GM12878 (cell line): ENCODE measurements around the gene ANAPC7. TPM values are rescaled to one million over a fixed set of nuclear protein-coding genes. Genes with fewer than 3 reads are reported as not detected.

ENCODE experiments used
- ATAC-seq: fragments of 200-7000 bp; cut with Tn5 transposase; 3 replicates; pipeline ENCODE4 v1.9.1; 2020; ENCODE audit warnings: mild to moderate bottlenecking, moderate library complexity
- BruUV-seq: library from RNA; stranded (reverse); fragments of 400-500 nt; replicated peaks from 2 replicates; lab custom pipeline; 2021; lab: Mats Ljungman, UMichigan
- CTCF ChIA-PET: fragments of 300-600 bp; sonication (Branson Sonifier 250); formaldehyde crosslinking; extraction: SDS; loops from one replicate; lab custom pipeline; 2021; ENCODE audit warnings: inconsistent platforms; lab: Yijun Ruan, JAX
- POLR2A ChIA-PET: fragments of 350-600 bp; formaldehyde crosslinking; extraction: SDS; loops from one replicate; lab custom pipeline; 2021; ENCODE audit warnings: inconsistent platforms; lab: Charles Lee
- RAD21 ChIA-PET: fragments of 300-600 bp; sonication (Branson Sonifier 250); formaldehyde crosslinking; loops from one replicate; lab custom pipeline; 2023; ENCODE audit warnings: antibody characterized with exemption; ENCODE audit not compliant: unreplicated experiment; lab: Charles Lee
- SMC1A ChIA-PET: fragments of 300-600 bp; sonication (Branson Sonifier 250); formaldehyde crosslinking; loops from one replicate; lab custom pipeline; 2023; ENCODE audit not compliant: unreplicated experiment, uncharacterized antibody; lab: Charles Lee
- DNase-seq: peaks from one replicate; pipeline ENCODE4 v3.0.0-alpha.2; 2011; ENCODE audit warnings: low read depth, low spot score
- FAIRE-seq: peaks from 3 replicates; lab custom pipeline; 2011; peaks lifted over from hg19 to GRCh38; lab: Jason Lieb, UNC
- H2AFZ ChIP-seq: 2 replicates; pipeline ENCODE4 v1.6.0; 2011; ENCODE audit warnings: low read depth, low read length, control low read depth; ENCODE audit not compliant: control insufficient read depth
- H3K27ac ChIP-seq: 2 replicates; pipeline ENCODE4 v1.5.1; 2011; ENCODE audit warnings: control low read depth; ENCODE audit not compliant: control insufficient read depth, insufficient read depth
- H3K27me3 ChIP-seq, 2 experiments: replicated peaks in 1 of 2; 2 replicates each; pipeline versions ENCODE4 v1.6.0 to v1.6.1; 2011; ENCODE audit warnings: low read length in 1 of 2; ENCODE audit not compliant: control insufficient read depth in 2 of 2, insufficient read depth in 2 of 2
- H3K36me3 ChIP-seq, 2 experiments: 2 replicates each; pipeline ENCODE4 v1.5.1; 2011; ENCODE audit warnings: low read length in 1 of 2; ENCODE audit not compliant: control insufficient read depth in 2 of 2, insufficient read depth in 2 of 2
- H3K4me1 ChIP-seq: 2 replicates; pipeline ENCODE4 v1.6.1; 2011; ENCODE audit warnings: mild to moderate bottlenecking, low read length, moderate library complexity, mixed read lengths; ENCODE audit not compliant: control insufficient read depth, insufficient read depth
- H3K4me2 ChIP-seq: 2 replicates; pipeline ENCODE4 v1.6.0; 2011; ENCODE audit warnings: control low read depth; ENCODE audit not compliant: control insufficient read depth, insufficient read depth
- H3K4me3 ChIP-seq: fragments of 200-600 bp; sonication (generic); 2 replicates; pipeline ENCODE4 v1.5.1; 2016
- H3K79me2 ChIP-seq: 2 replicates; pipeline ENCODE4 v1.6.0; 2011; ENCODE audit warnings: low read length; ENCODE audit not compliant: control insufficient read depth, insufficient read depth
- H3K9ac ChIP-seq: 2 replicates; pipeline ENCODE4 v1.8.0; 2011; ENCODE audit warnings: low read length, control low read depth, mixed read lengths; ENCODE audit not compliant: control insufficient read depth, insufficient read depth
- H3K9me3 ChIP-seq: replicated peaks from 3 replicates; pipeline ENCODE4 v1.5.1; 2011; ENCODE audit warnings: mild to moderate bottlenecking, low read length; ENCODE audit not compliant: control insufficient read depth, insufficient read depth
- H4K20me1 ChIP-seq: 2 replicates; pipeline ENCODE4 v1.6.0; 2011; ENCODE audit not compliant: control insufficient read depth, insufficient read depth
- CREM ChIP-seq: IDR thresholded peaks from 2 replicates; pipeline ENCODE4 v1.6.1; 2014; ENCODE audit warnings: antibody characterized with exemption, low read depth
- EED ChIP-seq: sonication (generic); IDR thresholded peaks from 2 replicates; pipeline ENCODE4 v1.6.1; 2016; ENCODE audit warnings: antibody characterized with exemption, low read depth
- KDM1A ChIP-seq: fragments of 200-600 bp; sonication (generic); IDR thresholded peaks from 2 replicates; pipeline ENCODE4 v1.6.1; 2016; ENCODE audit warnings: borderline replicate concordance
- KLF5 ChIP-seq: fragments of 450-650 bp; IDR thresholded peaks from 2 replicates; pipeline ENCODE4 v1.6.1; 2014; ENCODE audit warnings: mild to moderate bottlenecking; ENCODE audit not compliant: partially characterized antibody
- NBN ChIP-seq: fragments of 450-650 bp; IDR thresholded peaks from 2 replicates; pipeline ENCODE4 v1.6.1; 2016
- NR2F1 ChIP-seq: fragments of 450-650 bp; conservative IDR thresholded peaks from 2 replicates; pipeline ENCODE4 v1.6.1; 2017; ENCODE audit warnings: mild to moderate bottlenecking
- RAD21 ChIP-seq: IDR thresholded peaks from 2 replicates; pipeline ENCODE4 v1.6.1; 2011; ENCODE audit warnings: mild to moderate bottlenecking, low read depth, low read length, moderate library complexity; ENCODE audit not compliant: insufficient read depth
- RFX5 ChIP-seq: IDR thresholded peaks from 2 replicates; pipeline ENCODE4 v1.6.1; 2011; ENCODE audit warnings: low read depth, low read length, improper control_type of control experiment
- ZNF217 ChIP-seq: fragments of 450-650 bp; IDR thresholded peaks from 2 replicates; pipeline ENCODE4 v1.6.1; 2017; ENCODE audit warnings: antibody characterized with exemption, mild to moderate bottlenecking
- ZNF274 ChIP-seq: IDR thresholded peaks from one replicate; pipeline ENCODE4 v1.8.0; 2011; ENCODE audit not compliant: insufficient read length, insufficient read depth
- WGBS: methylation state at CpG from one replicate; pipeline ENCODE4 v1.1.6; 2016; ENCODE audit warnings: low lambda C conversion rate; ENCODE audit not compliant: insufficient replicate concordance, insufficient coverage; ENCODE audit errors: missing lambda C conversion rate; 5-methylcytosine and 5-hydroxymethylcytosine counted together
- in situ Hi-C: fragments of 300-500 bp; cut with MboI; formaldehyde crosslinking; loops from 9 replicates; pipeline ENCODE4 v1.14.3; 2018; ENCODE audit warnings: mixed read lengths
- intact Hi-C: fragments of 100-400 bp; cut with micrococcal nuclease; formaldehyde crosslinking; loops from one replicate; pipeline ENCODE4 v1.14.2; 2022; ENCODE audit not compliant: unreplicated experiment
- polyA plus RNA-seq, 11 experiments: library from polyadenylated mRNA; depleted of rRNA in 4 of 11; unstranded in 6 of 11; stranded (reverse) in 5 of 11; fragments of >200 nt; fragmentation: Nextera tagmentation in 4 of 11; fragmentation: Illumina TruSeq in 1 of 11; extraction: Ambion mirVana in 4 of 11; extraction: Trizol in 1 of 11; gene quantifications; 1 replicate in 1 of 11; 2 replicates in 10 of 11; pipeline versions ENCODE4 v1.2.1 to v1.2.3, GENCODE V29; 2011 to 2016; ENCODE audit warnings: inconsistent platforms in 2 of 11, missing spikeins in 2 of 11, low read depth in 1 of 11
- total RNA-seq, 4 experiments: library from RNA; depleted of rRNA in 3 of 4; stranded (reverse); fragments of >200 nt in 3 of 4; fragmentation: Illumina TruSeq in 1 of 4; extraction: Trizol in 1 of 4; gene quantifications; 2 replicates each; pipeline versions ENCODE4 v1.2.1 to v1.2.3, GENCODE V29; 2013 to 2021
- TF ChIP-seq, protein P1 (sequence below): fragments of 450-650 bp; IDR thresholded peaks from 2 replicates; pipeline ENCODE4 v1.6.1; 2016; ENCODE audit warnings: mild to moderate bottlenecking
- TF ChIP-seq, protein P2 (sequence below): fragments of 450-650 bp; IDR thresholded peaks from 2 replicates; pipeline ENCODE4 v1.6.1; 2014; ENCODE audit warnings: mild to moderate bottlenecking
- TF ChIP-seq, protein P3 (sequence below): fragments of 450-650 bp; formaldehyde crosslinking; IDR thresholded peaks from 2 replicates; pipeline ENCODE4 v1.5.0; 2022; ENCODE audit warnings: mild to moderate bottlenecking, missing genetic modification characterization

The ANAPC7 gene
- total and polyA plus RNA-seq, 10 of the 15 experiments (the other 5 are each of a cell fraction or from before 2014, with no cell fraction given) = 24.5 to 77.9 (median 58.6) TPM

DNA sequence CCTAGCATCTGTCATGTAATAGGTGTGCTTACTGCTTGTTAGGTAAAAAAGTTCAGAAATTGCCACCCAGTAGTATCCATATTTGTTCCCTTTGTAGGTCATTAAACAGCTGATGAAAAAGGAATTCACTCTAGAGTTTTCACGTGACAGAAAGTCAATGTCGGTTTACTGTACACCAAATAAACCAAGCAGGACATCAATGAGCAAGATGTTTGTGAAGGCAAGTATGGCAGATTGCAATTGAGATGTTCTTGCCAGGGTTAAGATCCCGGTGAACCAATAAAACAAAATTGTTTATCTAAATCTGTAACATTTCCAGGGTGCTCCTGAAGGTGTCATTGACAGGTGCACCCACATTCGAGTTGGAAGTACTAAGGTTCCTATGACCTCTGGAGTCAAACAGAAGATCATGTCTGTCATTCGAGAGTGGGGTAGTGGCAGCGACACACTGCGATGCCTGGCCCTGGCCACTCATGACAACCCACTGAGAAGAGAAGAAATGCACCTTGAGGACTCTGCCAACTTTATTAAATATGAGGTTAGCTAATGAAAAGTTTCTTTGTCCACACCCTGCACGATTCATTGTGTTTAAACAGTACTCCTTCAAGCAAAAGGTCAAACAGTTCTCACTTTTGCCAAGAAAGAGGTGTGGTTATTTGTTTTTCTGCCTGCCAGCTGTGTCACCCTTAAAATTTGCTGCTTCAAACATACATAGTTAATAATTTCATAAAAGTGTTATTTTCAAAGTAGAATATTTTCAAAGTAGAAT lies 64.1 kb downstream of the ANAPC7 start:
- H3K4me1 ChIP-seq = 0 out of 2 replicates have a peak, but pooled peaks cover 4% of the 10 kb centered on the region
- no peaks in the 10 kb centered on the region for H3K27me3 ChIP-seq
- in situ Hi-C loops = no loop called here
- FAIRE-seq (no peak), DNase-seq (no peak), ATAC-seq (no peak)
- H4K20me1 ChIP-seq = no peaks in the 10 kb centered on the region
- no peak overlapping the region for H2AFZ ChIP-seq
- TF ChIP-seq NBN = no peak
- TF ChIP-seq, protein P1, sequence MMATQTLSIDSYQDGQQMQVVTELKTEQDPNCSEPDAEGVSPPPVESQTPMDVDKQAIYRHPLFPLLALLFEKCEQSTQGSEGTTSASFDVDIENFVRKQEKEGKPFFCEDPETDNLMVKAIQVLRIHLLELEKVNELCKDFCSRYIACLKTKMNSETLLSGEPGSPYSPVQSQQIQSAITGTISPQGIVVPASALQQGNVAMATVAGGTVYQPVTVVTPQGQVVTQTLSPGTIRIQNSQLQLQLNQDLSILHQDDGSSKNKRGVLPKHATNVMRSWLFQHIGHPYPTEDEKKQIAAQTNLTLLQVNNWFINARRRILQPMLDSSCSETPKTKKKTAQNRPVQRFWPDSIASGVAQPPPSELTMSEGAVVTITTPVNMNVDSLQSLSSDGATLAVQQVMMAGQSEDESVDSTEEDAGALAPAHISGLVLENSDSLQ = no peak
- TF ChIP-seq RFX5 = no peak
- no peak for TF ChIP-seq CREM
- no peak for TF ChIP-seq ZNF217
- TF ChIP-seq, protein P2, sequence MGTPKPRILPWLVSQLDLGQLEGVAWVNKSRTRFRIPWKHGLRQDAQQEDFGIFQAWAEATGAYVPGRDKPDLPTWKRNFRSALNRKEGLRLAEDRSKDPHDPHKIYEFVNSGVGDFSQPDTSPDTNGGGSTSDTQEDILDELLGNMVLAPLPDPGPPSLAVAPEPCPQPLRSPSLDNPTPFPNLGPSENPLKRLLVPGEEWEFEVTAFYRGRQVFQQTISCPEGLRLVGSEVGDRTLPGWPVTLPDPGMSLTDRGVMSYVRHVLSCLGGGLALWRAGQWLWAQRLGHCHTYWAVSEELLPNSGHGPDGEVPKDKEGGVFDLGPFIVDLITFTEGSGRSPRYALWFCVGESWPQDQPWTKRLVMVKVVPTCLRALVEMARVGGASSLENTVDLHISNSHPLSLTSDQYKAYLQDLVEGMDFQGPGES = no peak
- no peak for TF ChIP-seq ZNF274
- no peak for TF ChIP-seq NR2F1
- no peak for TF ChIP-seq RAD21
- no peak for TF ChIP-seq KLF5
- TF ChIP-seq KDM1A = no peak
- TF ChIP-seq, protein P3, sequence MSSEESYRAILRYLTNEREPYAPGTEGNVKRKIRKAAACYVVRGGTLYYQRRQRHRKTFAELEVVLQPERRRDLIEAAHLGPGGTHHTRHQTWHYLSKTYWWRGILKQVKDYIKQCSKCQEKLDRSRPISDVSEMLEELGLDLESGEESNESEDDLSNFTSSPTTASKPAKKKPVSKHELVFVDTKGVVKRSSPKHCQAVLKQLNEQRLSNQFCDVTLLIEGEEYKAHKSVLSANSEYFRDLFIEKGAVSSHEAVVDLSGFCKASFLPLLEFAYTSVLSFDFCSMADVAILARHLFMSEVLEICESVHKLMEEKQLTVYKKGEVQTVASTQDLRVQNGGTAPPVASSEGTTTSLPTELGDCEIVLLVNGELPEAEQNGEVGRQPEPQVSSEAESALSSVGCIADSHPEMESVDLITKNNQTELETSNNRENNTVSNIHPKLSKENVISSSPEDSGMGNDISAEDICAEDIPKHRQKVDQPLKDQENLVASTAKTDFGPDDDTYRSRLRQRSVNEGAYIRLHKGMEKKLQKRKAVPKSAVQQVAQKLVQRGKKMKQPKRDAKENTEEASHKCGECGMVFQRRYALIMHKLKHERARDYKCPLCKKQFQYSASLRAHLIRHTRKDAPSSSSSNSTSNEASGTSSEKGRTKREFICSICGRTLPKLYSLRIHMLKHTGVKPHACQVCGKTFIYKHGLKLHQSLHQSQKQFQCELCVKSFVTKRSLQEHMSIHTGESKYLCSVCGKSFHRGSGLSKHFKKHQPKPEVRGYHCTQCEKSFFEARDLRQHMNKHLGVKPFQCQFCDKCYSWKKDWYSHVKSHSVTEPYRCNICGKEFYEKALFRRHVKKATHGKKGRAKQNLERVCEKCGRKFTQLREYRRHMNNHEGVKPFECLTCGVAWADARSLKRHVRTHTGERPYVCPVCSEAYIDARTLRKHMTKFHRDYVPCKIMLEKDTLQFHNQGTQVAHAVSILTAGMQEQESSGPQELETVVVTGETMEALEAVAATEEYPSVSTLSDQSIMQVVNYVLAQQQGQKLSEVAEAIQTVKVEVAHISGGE (CRISPR knock-in tag) = no peak
- no peak for TF ChIP-seq EED
- intact Hi-C loops = no loop called here
- H3K4me2 ChIP-seq = no peak overlapping the region
- no peaks in the 10 kb centered on the region for H3K9me3 ChIP-seq
- ChIA-PET SMC1A (interaction anchor here (1.1 to 1.6 kb wide), 6 partner anchors 9 to 118 kb away, joined by 4 to 5 read pairs (median 4); no protein-coding TSS in a partner anchor), POLR2A (interaction anchor here (0.5 kb wide), 1 partner anchor 19 kb away, joined by 3 read pairs; no protein-coding TSS in a partner anchor), CTCF (interaction anchor here (1.3 to 1.7 kb wide), 2 partner anchors 92 to 238 kb away, joined by 6 read pairs; no protein-coding TSS in a partner anchor), RAD21 (interaction anchor here (1.0 to 1.1 kb wide), 2 partner anchors 57 to 92 kb away, joined by 3 to 4 read pairs; no protein-coding TSS in a partner anchor)
- no TSS peak for BruUV-seq
- H3K27ac ChIP-seq = no peak overlapping the region
- H3K79me2 ChIP-seq = no peaks in the 10 kb centered on the region
- 80% methylated on average over 8 of the region's 8 CpGs for WGBS
- H3K9ac ChIP-seq = no peak overlapping the region
- H3K4me3 ChIP-seq = no peak overlapping the region
- peaks cover 60 to 73% of the 10 kb centered on the region in 2 experiments for H3K36me3 ChIP-seq
